GM18909 (cell line): ENCODE measurements around the gene IL4R.
"Not testable (repeated sequence)": the region's sequence is repeated elsewhere in the genome, so short reads cannot be mapped to it uniquely, and the experiment has no call there.

Experiments
- ATAC-seq: cut with Tn5 transposase; IDR thresholded peaks from one replicate; pipeline ENCODE4 v1.9.1; 2021; ENCODE audit warnings: mild to moderate bottlenecking; ENCODE audit not compliant: unreplicated experiment, poor library complexity

IL4R gene

DNA sequence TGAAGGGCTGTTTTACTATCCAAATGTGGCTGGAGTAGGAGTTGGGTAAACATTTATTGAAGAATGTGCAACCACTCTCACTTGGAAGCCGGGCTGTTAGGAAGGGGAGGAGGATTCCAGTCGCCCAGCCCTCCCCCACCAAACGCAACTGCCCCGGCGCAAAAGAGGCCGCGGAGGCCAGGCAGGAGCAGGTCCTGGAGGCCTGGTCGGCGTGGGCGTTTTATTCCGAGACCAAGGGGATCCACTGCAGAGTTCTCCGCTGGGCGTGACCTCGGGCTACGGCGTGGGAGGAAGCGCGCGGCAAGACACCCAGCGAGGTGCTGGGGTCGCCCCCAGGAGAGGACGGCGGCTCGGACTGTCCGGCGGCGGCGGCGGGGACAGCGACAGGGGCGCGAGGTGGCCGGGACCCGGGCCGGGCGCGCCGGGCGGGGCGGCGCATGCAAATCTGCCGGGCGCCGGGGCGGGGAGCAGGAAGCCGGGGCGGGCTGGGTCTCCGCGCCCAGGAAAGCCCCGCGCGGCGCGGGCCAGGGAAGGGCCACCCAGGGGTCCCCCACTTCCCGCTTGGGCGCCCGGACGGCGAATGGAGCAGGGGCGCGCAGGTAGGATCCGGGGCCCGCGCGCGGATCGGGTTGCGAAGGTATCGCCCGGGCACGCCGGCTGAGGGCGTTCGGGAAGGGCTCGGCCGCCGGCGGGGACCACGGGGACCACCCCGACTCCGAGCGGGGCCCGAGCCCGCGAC, at the start of gene IL4R:
Gene IL4R, plus strand, starts transcription at position 553 of the 739 bp plus-strand sequence. CDS start 26,230 bp downstream, outside the sequence.
- peak; percentile 54 for ATAC-seq

DNA sequence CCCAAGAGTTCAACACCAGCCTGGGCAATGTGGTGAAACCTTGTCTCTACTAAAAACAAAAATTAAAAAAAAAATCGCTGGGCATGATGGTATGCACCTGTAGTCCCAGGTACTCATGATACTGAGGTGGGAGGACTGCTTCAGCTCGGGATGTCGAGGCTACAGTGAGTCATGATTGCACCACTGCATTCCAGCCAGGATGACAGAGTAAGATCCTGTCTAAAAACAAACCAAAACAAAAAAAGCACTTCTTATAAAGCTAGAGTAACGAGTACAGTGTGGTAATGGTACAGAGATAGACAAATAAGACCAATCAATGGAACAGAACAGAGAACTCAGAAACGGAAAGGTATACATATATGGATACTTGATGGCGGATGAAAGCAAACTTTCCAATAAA, 49.6 kb upstream of the IL4R start:
- ATAC-seq: no peak

DNA sequence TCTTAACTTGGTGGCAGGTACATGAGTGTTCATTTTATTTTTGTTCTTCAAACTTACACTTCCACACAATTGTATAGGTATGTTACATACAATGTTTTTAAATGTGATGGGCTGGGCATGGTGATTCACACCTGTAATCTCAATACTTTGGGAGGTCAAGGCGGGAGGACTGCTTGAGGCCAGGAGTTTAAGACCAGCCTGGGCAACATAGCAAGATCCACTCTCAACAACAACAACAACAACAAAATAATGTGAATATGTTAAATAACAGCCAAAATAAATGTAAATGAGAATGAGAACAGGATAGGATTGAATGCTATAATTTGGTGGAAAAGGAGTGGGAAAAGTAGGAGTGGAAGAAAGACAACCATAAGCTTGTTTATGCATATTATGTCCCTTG, 47.8 kb upstream of the IL4R start:
- no peak for ATAC-seq

DNA sequence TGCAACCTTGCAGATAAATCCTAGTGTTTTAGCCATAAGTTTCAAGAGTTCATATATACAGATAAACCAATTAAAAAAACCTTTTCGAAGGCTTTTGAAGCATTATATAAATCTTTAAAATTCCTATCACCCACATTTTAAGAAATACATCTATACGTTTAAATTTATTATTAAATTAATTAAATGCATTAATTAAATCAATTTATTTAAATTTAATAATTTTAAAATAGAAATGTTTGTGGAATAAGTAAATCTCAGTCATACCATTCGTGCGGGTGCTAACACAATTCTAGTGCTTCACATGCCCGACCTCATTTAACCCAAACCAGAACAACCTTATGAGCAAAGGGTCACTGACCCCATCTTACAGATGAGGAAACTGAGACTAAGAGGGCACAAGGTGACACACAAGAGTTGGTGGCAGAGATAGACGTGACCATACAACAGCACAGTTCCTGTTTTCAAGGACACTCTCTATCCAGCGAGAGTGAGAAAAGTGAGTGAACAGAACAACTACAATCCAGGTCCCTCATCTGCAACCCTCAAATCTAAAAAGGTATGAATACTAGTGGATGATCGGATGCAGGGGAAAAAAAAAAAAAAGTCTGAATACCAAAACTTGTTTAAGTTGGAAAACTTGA, 46.6 kb upstream of the IL4R start:
- no peak for ATAC-seq

DNA sequence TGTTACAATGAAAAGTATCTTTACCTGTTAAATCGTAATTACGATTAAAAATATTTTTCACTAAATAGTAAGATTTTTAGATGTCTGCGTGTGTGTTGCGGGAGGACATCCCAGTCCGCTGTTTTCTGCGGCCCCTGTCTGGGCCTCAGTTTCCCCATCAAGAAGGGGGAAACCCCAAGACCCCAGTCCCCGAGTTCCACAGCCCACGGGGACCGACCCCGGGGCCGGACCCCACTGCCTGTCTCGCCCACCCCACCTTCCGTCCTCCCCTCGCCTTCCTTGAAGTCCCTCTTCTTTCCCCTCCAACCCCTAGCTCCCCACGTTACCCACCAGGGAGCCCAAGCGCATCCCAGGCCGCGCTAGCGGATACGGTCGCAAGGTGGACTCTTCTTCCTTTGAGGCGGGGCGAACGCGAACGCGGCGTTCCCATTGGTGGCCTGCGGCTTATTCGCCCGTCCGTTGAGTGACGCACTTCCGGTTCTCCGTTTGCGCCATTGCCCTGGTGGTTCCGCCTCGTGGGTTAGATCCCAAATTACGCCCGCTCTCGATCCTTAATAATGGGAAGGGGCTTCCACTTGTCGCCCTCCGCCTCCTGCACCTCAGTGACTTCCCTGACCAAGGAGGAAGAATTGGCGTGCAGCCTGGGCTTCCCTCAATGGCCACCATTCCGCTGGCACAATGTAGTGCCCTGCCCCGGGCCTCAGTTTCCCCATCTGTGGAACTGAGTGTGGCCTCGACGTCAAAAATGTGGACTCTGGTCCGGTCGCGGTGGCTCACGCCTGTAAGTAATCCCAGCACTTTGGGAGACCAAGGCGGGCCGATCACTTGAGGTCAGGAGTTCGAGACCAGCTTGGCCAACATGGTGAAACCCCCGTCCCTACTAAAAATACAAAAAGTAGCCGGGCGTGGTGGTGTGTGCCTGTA, 45.1 kb upstream of the IL4R start, which contains the start of gene NSMCE1:
Gene NSMCE1, minus strand, starts transcription at position 397 of the 924 bp plus-strand sequence. CDS start 11,202 bp downstream, outside the sequence.
- ATAC-seq: peak; percentile 95

DNA sequence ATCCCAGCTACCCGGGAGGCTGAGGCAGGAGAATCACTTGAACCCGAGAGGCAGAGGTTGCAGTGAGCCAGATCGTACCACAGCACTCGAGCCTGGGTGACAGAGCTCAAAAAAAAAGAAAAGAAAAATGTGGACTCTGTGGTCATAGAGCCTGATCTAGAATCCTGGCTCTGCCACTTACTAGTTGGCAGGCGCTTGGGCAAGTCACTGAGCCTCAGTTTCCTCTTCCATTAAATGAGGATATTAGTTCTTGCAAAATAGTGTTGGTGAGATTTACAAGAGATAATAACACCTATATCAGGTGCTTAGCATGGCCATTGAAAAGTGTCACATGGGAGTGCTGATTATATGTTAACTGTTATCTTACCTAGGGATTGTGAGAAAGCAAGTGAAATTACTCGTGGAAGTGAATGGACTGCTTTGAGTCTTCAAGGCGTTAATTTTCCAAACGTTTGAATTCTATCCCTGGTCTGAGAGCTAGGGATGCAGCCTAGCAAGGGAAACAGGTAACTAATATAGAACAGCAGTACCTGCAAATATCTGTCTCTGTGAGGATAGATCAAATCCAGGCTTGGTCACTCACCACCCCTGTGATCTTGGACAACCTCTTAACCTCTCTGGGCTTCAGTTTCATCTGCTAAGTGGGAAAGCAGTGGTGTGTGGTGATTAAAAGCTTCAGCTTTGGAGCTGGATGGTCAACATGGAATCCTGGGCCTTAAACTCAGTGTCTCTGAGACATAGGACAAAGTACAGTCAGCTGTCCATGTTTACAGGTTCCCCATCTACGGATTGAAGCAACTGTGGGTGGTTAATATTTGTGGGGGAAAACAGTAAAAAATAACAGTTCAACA, 44.2 kb upstream of the IL4R start:
- no peak for ATAC-seq

DNA sequence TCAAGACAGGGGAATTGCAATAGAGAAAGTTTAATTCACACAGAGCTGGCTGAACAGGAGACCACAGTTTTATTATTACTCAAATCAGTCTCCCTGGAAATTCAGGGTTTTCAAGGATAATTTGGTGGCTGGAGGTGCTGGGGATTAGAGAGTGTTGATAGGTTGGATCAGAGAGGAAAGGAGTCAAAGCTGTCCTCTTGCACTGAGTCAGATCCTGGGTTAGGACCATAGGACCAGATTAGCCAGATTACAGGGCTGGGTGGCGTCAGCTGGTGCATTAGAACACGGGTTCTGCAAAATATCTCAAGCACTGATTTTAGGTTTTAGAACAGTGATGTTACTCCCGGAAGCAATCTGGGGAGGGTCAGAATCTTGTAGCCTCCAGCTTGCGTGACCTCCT, 43.4 kb upstream of the IL4R start:
- no peak for ATAC-seq

DNA sequence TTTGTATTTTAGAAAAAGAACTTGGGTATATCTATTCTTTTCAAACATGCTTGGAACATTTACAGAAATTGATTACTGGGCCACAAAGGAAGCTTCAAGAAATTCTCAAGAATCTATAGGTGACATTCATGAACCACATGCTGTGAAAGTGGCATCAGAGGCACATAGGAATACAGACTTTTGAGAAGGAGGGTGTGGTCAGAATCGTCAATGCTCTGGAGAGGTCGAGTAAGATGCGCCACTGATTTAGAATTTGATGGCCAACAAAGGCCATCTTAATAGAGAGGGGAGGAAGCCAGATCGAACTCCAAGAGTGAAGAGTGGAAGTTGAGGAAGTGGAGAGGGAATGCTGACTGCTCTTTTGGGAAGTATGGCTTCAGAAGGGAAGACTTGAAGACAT, 41.7 kb upstream of the IL4R start:
- ATAC-seq: no peak

DNA sequence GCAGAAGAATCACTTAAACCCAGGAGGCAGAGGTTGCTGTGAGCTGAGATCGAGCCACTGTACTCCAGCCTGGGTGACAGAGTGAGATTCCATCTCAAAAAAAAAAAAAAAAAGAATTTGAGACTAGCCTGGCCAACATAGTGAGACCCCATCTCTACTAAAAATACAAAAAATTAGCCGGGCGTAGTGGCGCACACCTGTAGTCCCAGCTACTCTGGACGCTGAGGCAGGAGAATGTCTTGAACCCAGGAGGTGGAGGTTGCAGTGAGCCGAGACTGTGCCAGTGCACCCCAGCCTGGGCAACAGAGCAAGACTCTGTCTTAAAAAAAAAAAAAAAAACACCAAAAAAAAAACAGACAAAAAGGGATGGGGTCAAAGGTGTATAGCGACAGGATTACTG, 41.1 kb upstream of the IL4R start:
- not testable (repeated sequence) for ATAC-seq

DNA sequence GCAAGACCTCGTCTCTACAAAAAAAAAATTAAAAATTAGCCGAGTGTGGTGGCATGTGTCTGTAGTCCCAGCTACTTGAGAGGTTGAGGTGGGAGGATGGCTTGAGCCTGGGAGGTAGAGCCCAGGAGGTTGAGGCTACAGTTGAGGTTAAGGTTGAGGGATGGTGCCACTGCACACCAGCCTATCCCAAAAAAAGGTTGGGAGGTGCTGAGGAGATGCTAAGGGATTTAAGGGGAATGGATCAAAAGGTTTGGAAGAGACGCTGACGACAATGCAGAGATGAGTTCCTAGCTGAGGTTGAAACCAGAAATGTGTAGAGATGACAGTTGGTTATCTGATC, 40.5 kb upstream of the IL4R start:
- no peak for ATAC-seq

DNA sequence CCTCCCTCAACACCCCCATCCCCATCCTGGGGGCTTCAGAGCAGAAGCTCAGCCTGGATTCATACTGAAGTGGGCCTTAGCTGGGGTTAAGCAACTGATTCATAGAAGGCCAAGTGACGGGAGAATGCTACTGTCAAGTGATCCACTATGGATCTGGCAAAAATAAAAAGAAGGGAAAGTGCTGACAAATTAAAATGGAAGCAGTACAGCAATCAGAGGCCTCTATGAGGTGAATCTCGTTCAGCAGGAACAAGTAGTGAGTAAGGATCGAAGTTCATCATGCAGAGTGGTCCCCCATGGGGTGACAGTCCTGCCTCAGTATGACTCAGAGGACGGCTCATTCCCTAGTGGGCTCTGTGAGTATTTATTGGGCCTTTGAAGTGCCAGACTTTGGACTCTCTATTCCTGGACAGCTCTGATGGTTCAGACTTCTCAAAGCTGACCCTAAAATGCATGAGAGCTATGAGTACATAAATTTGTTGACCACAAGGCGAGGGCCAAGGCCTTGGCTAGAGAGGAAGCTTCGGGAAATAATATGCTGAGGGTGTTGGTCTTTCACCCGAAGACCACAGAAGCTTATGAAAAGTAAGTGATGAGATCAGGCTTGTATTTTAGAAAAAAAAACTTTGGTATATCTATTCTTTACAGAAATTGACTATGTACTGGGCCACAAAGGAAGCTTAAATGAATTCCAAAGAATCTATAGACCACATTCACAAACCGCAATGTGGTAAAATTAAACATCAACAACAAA, 39.9 kb upstream of the IL4R start:
- no peak for ATAC-seq

DNA sequence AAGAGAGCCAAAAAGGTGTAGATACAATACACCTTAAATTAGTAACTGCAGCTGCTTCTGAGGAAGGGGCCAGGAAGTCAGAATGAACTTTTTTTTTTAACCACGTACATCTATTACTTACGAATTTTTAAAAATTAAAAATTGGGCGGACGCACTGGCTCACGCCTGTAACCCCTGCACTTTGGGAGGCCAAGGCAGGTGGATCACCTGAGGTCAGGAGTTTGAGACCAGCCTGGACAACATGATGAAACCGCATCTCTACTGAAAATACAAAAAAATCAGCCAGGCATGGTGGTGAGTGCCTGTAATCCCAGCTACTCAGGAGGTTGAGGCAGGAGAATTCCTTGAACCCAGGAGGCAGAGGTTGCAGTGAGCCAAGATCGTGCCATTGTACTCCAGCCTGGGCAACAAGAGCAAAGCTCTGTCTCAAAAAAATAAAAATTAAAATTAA, 39.3 kb upstream of the IL4R start:
- ATAC-seq: not testable (repeated sequence)

DNA sequence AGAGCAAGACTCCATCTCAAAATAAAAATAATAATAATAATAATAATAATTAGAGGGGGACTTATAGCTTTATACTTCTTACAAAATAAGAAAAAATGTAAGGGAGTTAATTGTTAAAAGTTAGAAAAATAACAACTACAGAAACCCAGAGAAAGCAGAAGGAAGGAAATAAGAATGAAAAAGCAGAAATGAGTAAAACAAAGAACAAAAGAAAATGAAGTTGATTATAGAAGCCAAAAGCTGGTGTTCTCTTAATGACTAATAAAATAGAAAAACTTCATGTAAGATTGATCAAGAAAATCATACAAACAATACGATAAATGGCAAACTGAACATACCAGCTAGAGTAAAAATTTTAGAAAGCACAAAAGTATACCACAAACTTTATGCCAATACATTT, 38.4 kb upstream of the IL4R start:
- no peak for ATAC-seq

DNA sequence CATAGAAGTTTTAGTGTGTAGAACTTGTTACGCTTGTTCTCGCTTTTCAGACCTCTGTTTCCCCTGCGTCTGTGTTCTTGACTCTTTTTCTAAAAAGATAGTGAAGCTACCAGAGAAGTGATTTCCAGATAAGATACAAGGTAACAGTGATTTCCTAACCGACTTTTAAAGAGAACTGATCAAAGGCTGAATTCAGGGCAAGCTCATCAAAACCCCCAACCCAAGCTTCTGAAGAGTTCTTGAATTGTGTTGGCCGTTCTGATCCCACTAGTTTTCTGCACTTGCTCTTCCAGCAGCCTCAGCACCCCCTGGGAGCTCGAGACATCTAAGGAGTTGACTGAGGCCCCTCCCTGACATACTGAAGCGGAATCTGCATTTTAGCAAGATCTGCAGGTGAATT, 32.5 kb upstream of the IL4R start:
- ATAC-seq: no peak

DNA sequence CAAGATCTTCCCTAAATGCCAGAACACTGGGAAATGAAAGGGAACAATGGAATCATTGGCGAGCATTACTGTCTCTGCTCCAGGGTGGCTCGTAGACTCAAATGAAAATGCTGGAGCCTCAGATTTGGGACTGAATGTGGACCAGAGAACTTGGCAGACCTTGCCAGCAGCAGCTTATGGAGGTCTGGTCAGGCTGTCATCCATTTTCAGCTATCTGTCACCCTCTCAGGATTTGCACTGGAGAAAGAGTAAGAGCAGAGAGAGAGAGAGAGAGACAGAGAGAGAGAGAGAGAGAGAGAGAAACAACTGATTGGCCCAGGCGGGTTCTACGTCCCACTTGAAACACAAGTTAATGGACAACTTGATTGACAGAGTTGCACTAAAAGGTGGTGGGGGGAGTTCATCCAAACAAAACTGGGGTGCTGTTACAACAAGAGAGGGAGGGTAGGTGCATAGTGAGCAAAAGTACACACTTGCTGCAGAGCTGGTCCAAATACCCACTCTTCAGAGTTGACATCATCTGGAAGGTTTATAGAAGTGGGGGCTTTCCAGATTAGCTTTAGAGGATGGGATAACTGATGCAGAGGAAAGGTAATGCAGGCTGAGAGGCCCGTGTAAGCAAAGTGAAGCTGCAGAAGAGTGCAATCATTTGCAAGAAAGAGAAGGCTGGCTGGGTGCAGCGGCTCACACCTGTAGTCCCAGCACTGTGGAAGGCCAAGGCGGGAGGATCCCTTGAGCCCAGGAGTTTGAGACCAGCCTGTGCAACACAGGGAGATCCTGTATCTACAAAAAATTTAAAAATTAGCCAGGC, 28.7 kb upstream of the IL4R start:
- ATAC-seq: no peak

DNA sequence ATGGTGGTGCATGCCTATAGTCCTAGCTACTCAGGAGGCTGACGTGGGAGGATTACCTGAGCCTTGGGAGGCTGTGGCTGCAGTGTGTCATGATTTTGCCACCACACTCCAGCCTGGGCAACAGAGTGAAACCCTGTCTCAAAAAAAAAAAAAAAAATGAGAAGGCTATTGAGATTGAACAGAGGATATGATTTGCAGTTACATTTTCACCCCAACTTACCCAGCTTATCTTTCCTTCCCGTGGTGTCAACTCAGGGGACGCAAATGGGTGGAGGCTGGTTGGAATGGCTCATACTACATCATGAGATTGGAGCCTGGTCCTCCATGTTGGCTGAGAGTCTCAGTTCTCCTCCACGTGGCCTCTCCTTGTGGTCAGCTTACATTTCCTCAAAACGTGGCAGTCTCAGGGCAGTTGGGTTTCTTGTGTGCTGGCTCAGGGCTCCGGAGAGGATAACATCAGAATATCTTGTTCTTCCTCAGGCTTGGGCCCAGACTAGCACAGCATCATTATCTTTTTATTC, 28.0 kb upstream of the IL4R start:
- ATAC-seq: no peak

DNA sequence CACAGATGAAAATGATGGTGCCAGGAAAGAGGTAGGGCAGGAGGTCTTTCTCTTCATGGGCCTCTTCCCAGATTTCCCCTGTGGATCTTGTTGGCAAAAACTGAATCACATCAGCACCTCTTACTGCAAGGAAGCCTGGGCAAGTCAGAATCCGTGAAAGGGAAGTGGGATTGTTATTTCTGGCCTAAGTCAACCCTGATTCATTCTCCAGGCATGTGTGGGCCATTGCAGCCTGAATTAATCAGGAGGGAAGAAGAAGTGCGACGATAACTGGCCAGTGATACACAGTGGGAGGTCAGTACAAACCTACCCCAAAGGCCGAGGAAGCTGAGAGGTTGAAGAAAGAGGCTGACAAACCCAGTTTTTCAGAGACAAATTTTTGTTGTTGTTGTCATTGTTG, 27.3 kb upstream of the IL4R start:
- ATAC-seq: no peak

DNA sequence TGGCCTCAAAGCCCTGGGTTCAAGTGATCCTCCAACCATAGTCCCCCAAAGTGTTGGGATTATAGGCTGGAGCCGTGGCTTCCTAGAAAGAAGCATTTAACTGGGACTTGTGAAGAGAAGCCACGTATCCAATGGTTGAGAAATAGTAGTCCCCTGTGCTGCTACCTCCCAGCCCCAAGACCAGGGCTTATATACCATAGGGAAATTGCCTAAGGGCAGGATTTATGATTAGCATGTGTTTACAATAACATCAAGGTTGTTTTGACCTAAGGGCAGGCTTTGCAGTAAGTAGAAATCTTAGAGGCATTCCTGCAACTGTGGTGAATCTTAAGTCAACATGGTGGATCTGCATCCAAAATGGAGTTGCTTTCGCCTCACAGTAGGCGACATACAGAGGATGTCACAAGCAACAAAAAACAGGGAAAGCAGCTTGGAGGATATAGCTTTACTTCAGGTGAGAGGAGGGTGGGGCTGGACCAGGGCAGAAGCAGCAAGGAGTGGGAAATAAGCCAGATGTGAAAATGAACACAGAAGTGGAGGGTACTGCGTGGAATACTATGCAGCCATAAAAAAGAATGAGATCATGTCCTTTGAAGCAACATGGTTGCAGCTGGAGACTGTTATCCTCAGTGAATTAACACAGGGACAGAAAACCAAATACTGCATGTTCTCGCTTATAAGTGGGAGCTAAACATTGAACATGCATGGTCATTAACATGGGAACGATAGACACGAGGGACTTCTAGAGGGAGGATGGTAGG, 26.5 kb upstream of the IL4R start:
- no peak for ATAC-seq
